HepG2 (cell line): Measurements from ENCODE around the gene KRTAP4-16. TPM values are rescaled to one million over a fixed set of nuclear protein-coding genes. Genes with fewer than 3 reads are reported as not detected.
A peak's percentile ranks its signal among the peaks of the same experiment; 100 is the strongest.

Experiments used
- ATAC-seq: fragments of 200-7000 bp; cut with Tn5 transposase; 3 replicates; pipeline ENCODE4 v1.9.1; 2020; ENCODE audit warnings: mild to moderate bottlenecking, moderate library complexity
- BruUV-seq: library from RNA; stranded (reverse); fragments of 400-500 nt; replicated peaks from 2 replicates; lab custom pipeline; 2021; lab: Mats Ljungman, UMichigan
- CTCF ChIA-PET: fragments of 300-600 bp; formaldehyde crosslinking; extraction: SDS; loops from one replicate; lab custom pipeline; 2021; ENCODE audit warnings: low total read pairs, inconsistent platforms, low intra/inter-chr PET ratio; lab: Yijun Ruan, JAX
- POLR2A ChIA-PET: fragments of 350-600 bp; sonication (Branson Sonifier 250); formaldehyde crosslinking; loops from one replicate; lab custom pipeline; 2020; ENCODE audit warnings: antibody characterized with exemption, inconsistent platforms; lab: Yijun Ruan, JAX
- DNase-seq: peaks from one replicate; pipeline ENCODE4 v3.0.0-alpha.2; 2015; ENCODE audit warnings: low spot score
- FAIRE-seq: peaks from 3 replicates; lab custom pipeline; 2011; peaks lifted over from hg19 to GRCh38; lab: Jason Lieb, UNC
- H2AFZ ChIP-seq: one replicate; pipeline ENCODE4 v1.6.1; 2011; ENCODE audit warnings: low read length, inconsistent platforms
- H3K27ac ChIP-seq: fragments of 300-600 bp; 3 replicates; pipeline ENCODE4 v1.8.0; 2011; ENCODE audit warnings: mixed run types, mild to moderate bottlenecking, mixed read lengths, low read length, inconsistent platforms; ENCODE audit not compliant: insufficient read depth; ENCODE audit errors: extremely low read length
- H3K27me3 ChIP-seq, 2 experiments: fragments of 200-600 bp in 1 of 2; 2 replicates in 1 of 2; 3 replicates in 1 of 2; pipeline versions ENCODE4 v1.6.0 to v1.8.0; 2011; ENCODE audit warnings: low read length in 2 of 2, mild to moderate bottlenecking in 2 of 2, moderate library complexity in 2 of 2, inconsistent platforms in 1 of 2; ENCODE audit not compliant: insufficient read depth in 2 of 2, control insufficient read depth in 1 of 2
- H3K36me3 ChIP-seq, 2 experiments: fragments of 200-600 bp in 1 of 2; replicated peaks in 1 of 2; 2 replicates in 1 of 2; 3 replicates in 1 of 2; pipeline versions ENCODE4 v1.5.1 to v1.8.0; 2011; ENCODE audit warnings: low read length in 2 of 2, inconsistent platforms in 1 of 2; ENCODE audit not compliant: insufficient read depth in 2 of 2, control insufficient read depth in 1 of 2
- H3K4me1 ChIP-seq: 2 replicates; pipeline ENCODE4 v1.5.1; 2012; ENCODE audit warnings: low read length, inconsistent platforms; ENCODE audit not compliant: insufficient read depth
- H3K4me2 ChIP-seq: 2 replicates; pipeline ENCODE4 v1.6.0; 2011; ENCODE audit warnings: low read depth, low read length, inconsistent platforms
- H3K4me3 ChIP-seq, 3 experiments: fragments of 200-600 bp in 1 of 3; sonication (generic), shearing (Covaris generic) in 1 of 3; replicated peaks in 1 of 3; 2 replicates each; pipeline ENCODE4 v1.5.1; 2011 to 2016; ENCODE audit warnings: low read length in 3 of 3, inconsistent platforms in 2 of 3, low read depth in 2 of 3, mild to moderate bottlenecking in 2 of 3, control low read depth in 1 of 3, mixed read lengths in 1 of 3; ENCODE audit not compliant: insufficient read depth in 1 of 3
- H3K79me2 ChIP-seq: one replicate; pipeline ENCODE4 v1.6.1; 2011; ENCODE audit warnings: low read length, inconsistent platforms; ENCODE audit not compliant: insufficient read depth
- H3K9ac ChIP-seq: 2 replicates; pipeline ENCODE4 v1.6.0; 2011; ENCODE audit warnings: mild to moderate bottlenecking, low read depth, low read length, inconsistent platforms; ENCODE audit not compliant: insufficient read depth
- H3K9me3 ChIP-seq: 2 replicates; pipeline ENCODE4 v1.5.1; 2012; ENCODE audit warnings: mild to moderate bottlenecking, low read length
- H4K20me1 ChIP-seq: 2 replicates; pipeline ENCODE4 v1.6.0; 2011; ENCODE audit warnings: inconsistent platforms, mild to moderate bottlenecking, low read length, moderate library complexity; ENCODE audit not compliant: insufficient read depth
- DBP ChIP-seq: sonication (generic); formaldehyde crosslinking; IDR thresholded peaks from 2 replicates; pipeline ENCODE4 v1.4.0; 2020; ENCODE audit warnings: missing genetic modification reagents; ENCODE audit errors: not compliant biosample characterization
- ZNF687 ChIP-seq: sonication (generic); formaldehyde crosslinking; IDR thresholded peaks from 2 replicates; pipeline ENCODE4 v1.5.1; 2020; ENCODE audit warnings: mild to moderate bottlenecking, missing genetic modification reagents, moderate library complexity
- WGBS: methylation state at CpG from one replicate; pipeline ENCODE4 v1.1.6; 2017; ENCODE audit warnings: low lambda C conversion rate; 5-methylcytosine and 5-hydroxymethylcytosine counted together
- in situ Hi-C: cut with HindIII; loops from 2 replicates; pipeline ENCODE4 v1.10.0; 2017; ENCODE audit warnings: low pct_unique_long_range_greater_than_20kb; ENCODE audit not compliant: extremely low pct_ligation_motif_present
- intact Hi-C: fragments of 100-400 bp; cut with micrococcal nuclease; formaldehyde crosslinking; loops from one replicate; pipeline ENCODE4 v1.10.0; 2022; ENCODE audit not compliant: unreplicated experiment
- polyA plus RNA-seq, 8 experiments: library from polyadenylated mRNA; depleted of rRNA in 3 of 8; stranded (reverse) in 7 of 8; unstranded in 1 of 8; fragments of >200 nt; fragmentation: Illumina TruSeq in 4 of 8; extraction: Trizol in 4 of 8; gene quantifications; 2 replicates each; pipeline versions ENCODE4 v1.2.1 to v1.2.3, GENCODE V29; 2011 to 2016; ENCODE audit warnings: low read depth in 4 of 8, missing spikeins in 1 of 8, mixed read lengths in 1 of 8; ENCODE audit not compliant: insufficient read depth in 1 of 8
- total RNA-seq, 5 experiments: library from RNA; depleted of rRNA; stranded (reverse); fragments of >200 nt; fragmentation: Illumina TruSeq; extraction: Trizol; gene quantifications; 2 replicates each; pipeline ENCODE4 v1.2.3, GENCODE V29; 2016; ENCODE audit warnings: low read depth in 1 of 5

KRTAP4-16 gene
- total and polyA plus RNA-seq, 2 of the 13 experiments (the other 11 are each of a cell fraction or from before 2014, with no cell fraction given), result not detected

- ChIA-PET POLR2A (interaction anchor here (1.3 kb wide), 1 partner anchor 13 kb away, joined by 4 read pairs; no protein-coding TSS in a partner anchor), CTCF (no interaction called here)
- DNase-seq, result no peak
Observed at GRCh38 chr17:41071606-41072360, 30.2 kb downstream of the KRTAP4-16 start.

More at GRCh38 chr17:41071606-41072360, 30.2 kb downstream of the KRTAP4-16 start:
- no peak overlapping the region for H3K4me3 ChIP-seq
- no peak overlapping the region for H3K9ac ChIP-seq
- intact Hi-C loops, result no loop called here
- WGBS, result 79% methylated on average over 5 of the region's 5 CpGs
- no peak overlapping the region for H3K4me2 ChIP-seq
- in situ Hi-C loops, result no loop called here
- FAIRE-seq, result no peak
- H3K4me1 ChIP-seq, result no peaks in the 10 kb centered on the region
- H3K9me3 ChIP-seq, result no peaks in the 10 kb centered on the region
- H3K36me3 ChIP-seq, result no peaks in the 10 kb centered on the region
- no peak overlapping the region for H2AFZ ChIP-seq
- TF ChIP-seq ZNF687 (peak; percentile 21; the same call in 1 of the 2 replicates), DBP (CRISPR knock-in tag) (no peak)
- H4K20me1 ChIP-seq, result no peaks in the 10 kb centered on the region
- peaks cover 0 to 5% of the 10 kb centered on the region in 2 experiments; a peak in 1 of 5 replicates for H3K27me3 ChIP-seq
- no TSS peak for BruUV-seq
- ATAC-seq, result no peak; the same call in 2 of the 3 replicates
- no peaks in the 10 kb centered on the region for H3K79me2 ChIP-seq
- H3K27ac ChIP-seq, result no peak overlapping the region
